Heart left ventricle (tissue), 13 donors: ENCODE data around the gene SIGLEC5.

Experiments used
- POLR2A ChIP-seq, 2 donors: fragments of 450-650 bp; IDR thresholded peaks; one replicate each; pipeline ENCODE4 v1.6.1; 2017; ENCODE audit warnings: antibody characterized with exemption in 2 of 2, mild to moderate bottlenecking in 2 of 2, moderate library complexity in 2 of 2
- TF ChIP-seq, protein P1 (sequence below), 12 donors: fragments of 200-600 bp; sonication (generic) in 4 of 12; IDR thresholded peaks; one replicate each; pipeline versions ENCODE4 v1.5.0 to v1.8.0; 2018 to 2022; ENCODE audit warnings: antibody characterized with exemption in 12 of 12, mild to moderate bottlenecking in 5 of 12
- donor health status: ischemic (EF 13 %, LVEDD 7.1; RV severe dilation, severe dysfunction).
- donor health status: DM: no; HTN: yes; CAD: no.
- donor health status: DM: no; HTN: no; CAD: no.
- donor health status: ischemic (EF 25% LVEDD 6.9; RV normal size, moderate dysfunction).
- donor health status: ischemic (EF 25% LVEDD 5.7; RV mildly dilated, moderate dysfunction).
- donor health status: ischemic (EF 35%, LVEDD 5.7; RV mildly dilated, moderate dysfunction).
- donor health status: nonischemic (EF 11% LVEDD 7.7; RV severe dilation, severe dysfunction).
- donor health status: DM: yes; HTN: yes; CAD: no.
- donor health status: PGD.
- donor health status: ischemic (EF 29% LVEDD 5.4; RV normal size, mild dysfunction).
- donor health status: nonischemic (EF 23%, LVEDD 6.1; RV moderate dilation, normal function).

DNA sequence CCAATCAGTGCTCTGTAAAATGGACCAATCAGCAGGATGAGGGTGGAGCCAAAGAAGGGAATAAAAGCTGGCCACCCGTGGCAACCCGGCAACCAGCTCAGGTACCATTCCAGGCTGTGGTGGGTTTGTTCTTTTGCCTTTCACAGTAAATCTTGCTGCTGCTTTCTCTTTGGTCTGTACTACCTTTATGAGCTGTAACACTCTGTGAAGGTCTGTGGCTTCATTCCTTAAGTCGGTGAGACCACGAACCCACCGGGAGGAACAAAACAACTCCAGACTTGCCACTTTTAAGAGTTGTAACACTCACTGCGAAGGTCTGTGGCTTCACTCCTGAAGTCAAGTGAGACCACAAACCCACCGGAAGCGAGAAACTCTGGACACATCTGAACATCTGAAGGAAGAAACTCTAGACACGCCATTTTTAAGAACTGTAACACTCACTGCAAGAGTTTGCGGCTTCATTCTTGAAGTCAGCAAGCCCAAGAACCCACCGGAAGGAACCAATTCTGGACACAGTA lies 46.4 kb upstream of the SIGLEC5 start:
- TF ChIP-seq POLR2A (IDR thresholded peaks at IDR 0.05) = no peak
- TF ChIP-seq, protein P1, sequence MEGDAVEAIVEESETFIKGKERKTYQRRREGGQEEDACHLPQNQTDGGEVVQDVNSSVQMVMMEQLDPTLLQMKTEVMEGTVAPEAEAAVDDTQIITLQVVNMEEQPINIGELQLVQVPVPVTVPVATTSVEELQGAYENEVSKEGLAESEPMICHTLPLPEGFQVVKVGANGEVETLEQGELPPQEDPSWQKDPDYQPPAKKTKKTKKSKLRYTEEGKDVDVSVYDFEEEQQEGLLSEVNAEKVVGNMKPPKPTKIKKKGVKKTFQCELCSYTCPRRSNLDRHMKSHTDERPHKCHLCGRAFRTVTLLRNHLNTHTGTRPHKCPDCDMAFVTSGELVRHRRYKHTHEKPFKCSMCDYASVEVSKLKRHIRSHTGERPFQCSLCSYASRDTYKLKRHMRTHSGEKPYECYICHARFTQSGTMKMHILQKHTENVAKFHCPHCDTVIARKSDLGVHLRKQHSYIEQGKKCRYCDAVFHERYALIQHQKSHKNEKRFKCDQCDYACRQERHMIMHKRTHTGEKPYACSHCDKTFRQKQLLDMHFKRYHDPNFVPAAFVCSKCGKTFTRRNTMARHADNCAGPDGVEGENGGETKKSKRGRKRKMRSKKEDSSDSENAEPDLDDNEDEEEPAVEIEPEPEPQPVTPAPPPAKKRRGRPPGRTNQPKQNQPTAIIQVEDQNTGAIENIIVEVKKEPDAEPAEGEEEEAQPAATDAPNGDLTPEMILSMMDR (IDR thresholded peaks at IDR 0.05) = no peak
